Panc1 (cell line): ENCODE measurements around the gene SLAIN2.

Source experiments
- POLR2AphosphoS5 ChIP-seq: IDR thresholded peaks from 2 replicates; pipeline ENCODE4 v1.6.1; 2012; ENCODE audit warnings: mild to moderate bottlenecking, low read depth, low read length, moderate library complexity
- TF ChIP-seq, protein P1 (sequence below): fragments of 450-650 bp; IDR thresholded peaks from 2 replicates; pipeline ENCODE4 v1.5.1; 2017; ENCODE audit warnings: mild to moderate bottlenecking

DNA sequence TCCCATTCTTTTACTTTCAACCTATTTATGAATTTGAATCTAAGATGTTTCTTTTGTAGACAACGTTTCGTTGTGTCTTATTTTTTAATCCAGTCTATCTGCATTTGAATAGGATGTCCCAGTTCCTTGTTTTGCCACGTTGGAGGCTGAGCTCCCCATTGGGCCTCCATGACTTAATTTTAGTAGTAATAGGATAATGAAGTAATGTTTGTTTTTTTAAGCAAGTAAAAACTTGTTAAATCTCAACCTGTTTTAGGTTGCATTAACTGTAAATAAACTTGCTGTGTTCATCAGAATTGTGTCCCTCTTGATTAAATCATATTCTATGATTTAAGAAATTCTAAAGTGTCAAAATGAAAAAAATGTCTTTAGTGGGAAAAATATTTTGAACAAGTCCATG is 25.3 kb downstream of the SLAIN2 start:
- TF ChIP-seq, protein P1, sequence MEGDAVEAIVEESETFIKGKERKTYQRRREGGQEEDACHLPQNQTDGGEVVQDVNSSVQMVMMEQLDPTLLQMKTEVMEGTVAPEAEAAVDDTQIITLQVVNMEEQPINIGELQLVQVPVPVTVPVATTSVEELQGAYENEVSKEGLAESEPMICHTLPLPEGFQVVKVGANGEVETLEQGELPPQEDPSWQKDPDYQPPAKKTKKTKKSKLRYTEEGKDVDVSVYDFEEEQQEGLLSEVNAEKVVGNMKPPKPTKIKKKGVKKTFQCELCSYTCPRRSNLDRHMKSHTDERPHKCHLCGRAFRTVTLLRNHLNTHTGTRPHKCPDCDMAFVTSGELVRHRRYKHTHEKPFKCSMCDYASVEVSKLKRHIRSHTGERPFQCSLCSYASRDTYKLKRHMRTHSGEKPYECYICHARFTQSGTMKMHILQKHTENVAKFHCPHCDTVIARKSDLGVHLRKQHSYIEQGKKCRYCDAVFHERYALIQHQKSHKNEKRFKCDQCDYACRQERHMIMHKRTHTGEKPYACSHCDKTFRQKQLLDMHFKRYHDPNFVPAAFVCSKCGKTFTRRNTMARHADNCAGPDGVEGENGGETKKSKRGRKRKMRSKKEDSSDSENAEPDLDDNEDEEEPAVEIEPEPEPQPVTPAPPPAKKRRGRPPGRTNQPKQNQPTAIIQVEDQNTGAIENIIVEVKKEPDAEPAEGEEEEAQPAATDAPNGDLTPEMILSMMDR = no peak
- no peak for TF ChIP-seq POLR2AphosphoS5
